ENCODE measurements around the gene MYH9. TPM values are rescaled to one million over a fixed set of nuclear protein-coding genes. Genes with fewer than 3 reads are reported as not detected.

The MYH9 gene
- total and polyA plus RNA-seq, 4 donors, result 32.3 to 150 (median 98.7) TPM

- no peak overlapping the region for H3K9ac ChIP-seq (ENCODE audit: low read depth in 1 of 2, low read length in 2 of 2)
- no peak overlapping the region for H3K4me3 ChIP-seq (ENCODE audit: low read depth in 1 of 3, low read length in 3 of 3)
- no peak for DNase-seq (ENCODE audit: low spot score)
- H3K36me3 ChIP-seq (ENCODE audit: control insufficient read depth in 4 of 4, insufficient read depth in 3 of 4, low read depth in 1 of 4, low read length in 3 of 4), result no peaks in the 10 kb centered on the region
- peaks cover 0 to 11% (median 5%) of the 10 kb centered on the region in 4 donors for H3K4me1 ChIP-seq (ENCODE audit: control insufficient read depth in 4 of 4, insufficient read depth in 4 of 4, low read length in 3 of 4)
- 86% methylated on average over 15 of the region's 16 CpGs for WGBS
- peak overlapping the region; percentile 38 to 50 for H3K27ac ChIP-seq (ENCODE audit: low read depth in 1 of 2, low read length in 2 of 2)
- no peaks in the 10 kb centered on the region for H3K27me3 ChIP-seq (ENCODE audit: control insufficient read depth in 4 of 4, insufficient read depth in 4 of 4, low read length in 3 of 4)
- no peak for TF ChIP-seq FOXA2 (IDR thresholded peaks at IDR 0.05)
- TF ChIP-seq REST (IDR thresholded peaks at IDR 0.05), result no peak
- TF ChIP-seq MAX (IDR thresholded peaks at IDR 0.05), result no peak
- no peak for TF ChIP-seq FOXA1 (IDR thresholded peaks at IDR 0.05)
- TF ChIP-seq YY1 (IDR thresholded peaks at IDR 0.05), result no peak
- no peak for TF ChIP-seq RAD21 (IDR thresholded peaks at IDR 0.05)
- H3K9me3 ChIP-seq (ENCODE audit: control insufficient read depth in 4 of 4, low read length in 3 of 4), result no peaks in the 10 kb centered on the region
Measured at GRCh38 chr22:36423461-36424404, 36.0 kb upstream of the MYH9 start.

- H3K9ac ChIP-seq (ENCODE audit: low read depth in 1 of 2, low read length in 2 of 2), result no peak overlapping the region
- H3K27ac ChIP-seq (ENCODE audit: low read depth in 1 of 2, low read length in 2 of 2), result no peak overlapping the region
- DNase-seq (ENCODE audit: low spot score), result no peak
- no peaks in the 10 kb centered on the region for H3K27me3 ChIP-seq (ENCODE audit: control insufficient read depth in 4 of 4, insufficient read depth in 4 of 4, low read length in 3 of 4)
- WGBS, result 86% methylated on average over 14 of the region's 14 CpGs
- H3K36me3 ChIP-seq (ENCODE audit: control insufficient read depth in 4 of 4, insufficient read depth in 3 of 4, low read depth in 1 of 4, low read length in 3 of 4), result no peaks in the 10 kb centered on the region
- no peaks in the 10 kb centered on the region for H3K9me3 ChIP-seq (ENCODE audit: control insufficient read depth in 4 of 4, low read length in 3 of 4)
- peaks cover 0 to 12% (median 5%) of the 10 kb centered on the region in 4 donors for H3K4me1 ChIP-seq (ENCODE audit: control insufficient read depth in 4 of 4, insufficient read depth in 4 of 4, low read length in 3 of 4)
- TF ChIP-seq GABPA (IDR thresholded peaks at IDR 0.05 in 1 of 2, conservative IDR thresholded peaks at IDR 0.05 in 1 of 2) (no peak), ZBTB33 (IDR thresholded peaks at IDR 0.05) (no peak), YY1 (IDR thresholded peaks at IDR 0.05) (no peak), HNF4A (conservative IDR thresholded peaks at IDR 0.05) (no peak), TAF1 (conservative IDR thresholded peaks at IDR 0.05) (no peak)
- H3K4me3 ChIP-seq (ENCODE audit: low read depth in 1 of 3, low read length in 3 of 3), result no peak overlapping the region
Measured at GRCh38 chr22:36422287-36423014, 34.7 kb upstream of the MYH9 start.
